Measurements from ENCODE around the gene GRIN2C.

DNA sequence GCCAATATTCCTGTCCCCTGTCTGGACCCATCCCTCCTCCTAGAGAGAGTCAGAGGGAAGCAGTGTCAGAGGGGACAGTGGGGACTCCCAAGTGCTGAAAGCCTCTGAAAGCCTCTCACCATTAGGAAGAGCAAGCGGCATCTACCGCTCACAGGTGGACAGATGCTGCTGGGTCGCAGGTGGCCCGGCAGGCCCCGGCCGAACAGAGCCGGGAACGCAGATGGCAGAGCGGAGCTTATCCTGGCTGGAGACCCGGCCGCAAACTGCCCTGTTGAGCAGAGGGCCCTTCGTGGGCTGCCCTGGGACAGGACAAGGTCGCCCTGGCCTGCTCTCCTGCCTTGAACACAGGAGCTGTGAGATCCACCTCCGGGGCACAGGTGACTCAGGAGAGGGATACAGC lies 60.6 kb downstream of the GRIN2C start:
- TF ChIP-seq, protein P1, sequence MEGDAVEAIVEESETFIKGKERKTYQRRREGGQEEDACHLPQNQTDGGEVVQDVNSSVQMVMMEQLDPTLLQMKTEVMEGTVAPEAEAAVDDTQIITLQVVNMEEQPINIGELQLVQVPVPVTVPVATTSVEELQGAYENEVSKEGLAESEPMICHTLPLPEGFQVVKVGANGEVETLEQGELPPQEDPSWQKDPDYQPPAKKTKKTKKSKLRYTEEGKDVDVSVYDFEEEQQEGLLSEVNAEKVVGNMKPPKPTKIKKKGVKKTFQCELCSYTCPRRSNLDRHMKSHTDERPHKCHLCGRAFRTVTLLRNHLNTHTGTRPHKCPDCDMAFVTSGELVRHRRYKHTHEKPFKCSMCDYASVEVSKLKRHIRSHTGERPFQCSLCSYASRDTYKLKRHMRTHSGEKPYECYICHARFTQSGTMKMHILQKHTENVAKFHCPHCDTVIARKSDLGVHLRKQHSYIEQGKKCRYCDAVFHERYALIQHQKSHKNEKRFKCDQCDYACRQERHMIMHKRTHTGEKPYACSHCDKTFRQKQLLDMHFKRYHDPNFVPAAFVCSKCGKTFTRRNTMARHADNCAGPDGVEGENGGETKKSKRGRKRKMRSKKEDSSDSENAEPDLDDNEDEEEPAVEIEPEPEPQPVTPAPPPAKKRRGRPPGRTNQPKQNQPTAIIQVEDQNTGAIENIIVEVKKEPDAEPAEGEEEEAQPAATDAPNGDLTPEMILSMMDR (IDR thresholded peaks at IDR 0.05 in 2 of 3, conservative IDR thresholded peaks at IDR 0.05 in 1 of 3; ENCODE audit: insufficient read depth in 2 of 3, low read depth in 1 of 3, low read length in 3 of 3) = no peak
- no peak for TF ChIP-seq BRF1 (IDR thresholded peaks at IDR 0.05; ENCODE audit: borderline replicate concordance, extremely low read depth, insufficient read length)
- TF ChIP-seq ZNF197 (CRISPR knock-in tag; IDR thresholded peaks at IDR 0.05; ENCODE audit: low read depth) = no peak
- TF ChIP-seq ZNF263 (CRISPR knock-in tag; IDR thresholded peaks at IDR 0.05; ENCODE audit: borderline replicate concordance) = no peak
- TF ChIP-seq HDAC3 (IDR thresholded peaks at IDR 0.05; ENCODE audit: borderline replicate concordance, partially characterized antibody) = no peak
- no peak for TF ChIP-seq BCL6 (CRISPR knock-in tag; IDR thresholded peaks at IDR 0.05)

All from K562 (cell line).